ENCODE data around the gene SYNGAP1.

- no peak for TF ChIP-seq CTCF (IDR thresholded peaks at IDR 0.05)
- TF ChIP-seq POLR2AphosphoS5 (IDR thresholded peaks at IDR 0.05; ENCODE audit: low read depth, low read length): no peak; the same call in 1 of the 2 replicates
- no peak for TF ChIP-seq REST (IDR thresholded peaks at IDR 0.05; ENCODE audit: insufficient read depth in 1 of 2, low read depth in 2 of 2, low read length in 1 of 2)
These were observed 3.3 kb upstream of the SYNGAP1 start for GRCh38 chr6:33416386-33417127.

Measured in Panc1 (cell line).